Breast epithelium (tissue), 3 donors: ENCODE data around the gene RAB44.

Source experiments
- CTCF ChIP-seq, 3 donors: fragments of 450-650 bp; IDR thresholded peaks; one replicate each; pipeline ENCODE4 v1.5.1; 2016 to 2017; ENCODE audit warnings: antibody characterized with exemption in 3 of 3, mild to moderate bottlenecking in 3 of 3, moderate library complexity in 3 of 3
- POLR2A ChIP-seq: fragments of 450-650 bp; IDR thresholded peaks from one replicate; pipeline ENCODE4 v1.6.1; 2016; ENCODE audit warnings: antibody characterized with exemption, mild to moderate bottlenecking, moderate library complexity
- POLR2AphosphoS5 ChIP-seq, 3 donors: sonication (generic); formaldehyde crosslinking; IDR thresholded peaks; one replicate each; pipeline ENCODE4 v1.6.1; 2017; ENCODE audit warnings: antibody characterized with exemption in 3 of 3

DNA sequence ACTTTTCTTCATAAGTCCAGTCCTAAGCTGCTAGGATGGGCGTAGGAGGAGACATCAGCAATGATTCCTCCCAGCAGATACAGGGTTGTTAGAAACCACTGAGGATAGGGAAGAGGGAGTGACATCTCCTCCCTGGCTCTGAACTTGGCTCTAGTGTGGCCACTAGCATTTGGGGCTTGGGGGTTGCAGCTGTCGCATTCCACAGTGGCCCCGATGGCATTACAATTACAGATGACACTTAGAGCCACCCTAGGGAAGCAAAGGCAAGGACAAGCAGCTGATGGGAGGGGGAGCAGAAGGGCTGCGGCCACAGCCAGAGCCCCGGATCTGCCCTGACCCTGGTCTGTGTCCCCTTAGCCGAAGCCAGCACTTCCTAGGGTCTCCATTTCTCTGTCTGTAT, 28.6 kb upstream of the RAB44 start:
- TF ChIP-seq POLR2AphosphoS5 (IDR thresholded peaks at IDR 0.05) (no peak), CTCF (IDR thresholded peaks at IDR 0.05) (no peak), POLR2A (no peak)
